Measurements from ENCODE around the gene DNAJC6.

DNA sequence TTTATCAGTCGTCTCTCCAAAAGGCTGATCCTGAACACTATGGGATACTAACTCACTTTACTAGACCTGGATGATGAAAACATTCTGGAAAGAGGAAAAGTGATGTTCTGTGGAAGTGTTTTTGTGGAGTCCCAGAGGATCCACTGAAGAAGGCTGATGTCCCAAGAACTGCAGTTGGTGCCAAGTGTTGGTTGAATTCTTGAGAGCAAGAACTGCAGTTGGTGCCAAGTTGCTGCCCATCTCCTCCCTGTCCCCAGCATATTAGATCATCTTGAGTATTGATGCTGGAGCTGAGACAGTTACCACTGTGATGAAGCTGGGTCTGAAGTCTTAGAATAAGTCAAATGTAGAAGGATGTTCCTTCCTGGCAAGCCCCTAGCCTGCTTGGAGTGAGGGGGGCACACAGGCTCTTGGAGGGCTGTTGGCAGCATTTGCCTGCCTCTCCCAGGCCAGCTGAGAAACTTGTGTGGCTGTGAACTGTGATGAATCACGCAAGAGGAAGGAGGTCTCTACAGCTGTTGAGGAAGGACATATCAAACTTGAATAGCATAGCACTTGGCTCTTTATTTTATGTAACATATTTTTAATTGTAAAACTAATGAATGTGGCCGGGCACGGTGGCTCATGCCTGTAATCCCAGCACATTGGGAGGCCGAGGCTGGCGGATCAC, 48.1 kb downstream of the DNAJC6 start:
- TF ChIP-seq, protein P1, sequence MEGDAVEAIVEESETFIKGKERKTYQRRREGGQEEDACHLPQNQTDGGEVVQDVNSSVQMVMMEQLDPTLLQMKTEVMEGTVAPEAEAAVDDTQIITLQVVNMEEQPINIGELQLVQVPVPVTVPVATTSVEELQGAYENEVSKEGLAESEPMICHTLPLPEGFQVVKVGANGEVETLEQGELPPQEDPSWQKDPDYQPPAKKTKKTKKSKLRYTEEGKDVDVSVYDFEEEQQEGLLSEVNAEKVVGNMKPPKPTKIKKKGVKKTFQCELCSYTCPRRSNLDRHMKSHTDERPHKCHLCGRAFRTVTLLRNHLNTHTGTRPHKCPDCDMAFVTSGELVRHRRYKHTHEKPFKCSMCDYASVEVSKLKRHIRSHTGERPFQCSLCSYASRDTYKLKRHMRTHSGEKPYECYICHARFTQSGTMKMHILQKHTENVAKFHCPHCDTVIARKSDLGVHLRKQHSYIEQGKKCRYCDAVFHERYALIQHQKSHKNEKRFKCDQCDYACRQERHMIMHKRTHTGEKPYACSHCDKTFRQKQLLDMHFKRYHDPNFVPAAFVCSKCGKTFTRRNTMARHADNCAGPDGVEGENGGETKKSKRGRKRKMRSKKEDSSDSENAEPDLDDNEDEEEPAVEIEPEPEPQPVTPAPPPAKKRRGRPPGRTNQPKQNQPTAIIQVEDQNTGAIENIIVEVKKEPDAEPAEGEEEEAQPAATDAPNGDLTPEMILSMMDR (conservative IDR thresholded peaks at IDR 0.05; ENCODE audit: low read length): no peak
- no peak for TF ChIP-seq EZH2phosphoT487 (IDR thresholded peaks at IDR 0.05; ENCODE audit: borderline replicate concordance)
